ENCODE results near the gene ZFYVE28.

The ZFYVE28 gene

DNA sequence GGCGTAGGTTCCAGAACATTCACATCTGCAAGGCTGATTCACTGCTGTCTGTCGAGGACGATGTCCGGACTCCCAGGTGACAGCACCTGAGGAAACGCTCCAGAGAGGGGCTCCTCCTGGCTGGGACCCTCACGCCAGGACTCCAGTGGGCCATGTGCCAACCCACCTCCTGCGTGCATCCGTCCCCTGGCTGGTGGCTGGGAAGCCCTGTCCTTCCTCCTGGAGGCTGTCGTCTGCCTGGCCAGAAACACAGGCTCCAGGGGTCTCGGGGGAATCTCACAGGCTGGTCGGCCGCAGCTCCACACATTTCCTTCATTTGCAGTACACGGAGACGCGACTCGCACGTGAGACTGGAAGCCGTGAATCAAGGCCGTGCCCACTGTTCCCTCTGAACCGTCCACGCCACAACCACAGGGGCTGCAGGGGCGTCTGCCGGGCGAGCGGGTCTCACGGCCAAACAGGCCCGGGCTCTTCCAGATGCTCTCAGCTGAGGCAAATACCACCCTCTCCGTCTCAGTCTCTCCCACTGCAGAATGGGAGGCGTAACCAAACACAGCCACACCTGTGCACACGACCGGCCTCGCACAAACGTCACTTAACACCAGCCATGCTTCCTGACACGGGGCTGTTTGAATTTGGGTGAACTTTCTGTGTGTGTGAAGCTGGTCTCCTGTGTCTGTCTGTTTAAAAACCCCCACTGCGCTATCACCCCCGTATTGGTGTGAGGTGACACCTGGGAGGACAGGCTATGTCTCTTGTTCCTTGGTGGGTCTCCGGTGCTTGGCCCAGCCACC is 117.8 kb downstream of the ZFYVE28 start:
- TF ChIP-seq, protein P1, sequence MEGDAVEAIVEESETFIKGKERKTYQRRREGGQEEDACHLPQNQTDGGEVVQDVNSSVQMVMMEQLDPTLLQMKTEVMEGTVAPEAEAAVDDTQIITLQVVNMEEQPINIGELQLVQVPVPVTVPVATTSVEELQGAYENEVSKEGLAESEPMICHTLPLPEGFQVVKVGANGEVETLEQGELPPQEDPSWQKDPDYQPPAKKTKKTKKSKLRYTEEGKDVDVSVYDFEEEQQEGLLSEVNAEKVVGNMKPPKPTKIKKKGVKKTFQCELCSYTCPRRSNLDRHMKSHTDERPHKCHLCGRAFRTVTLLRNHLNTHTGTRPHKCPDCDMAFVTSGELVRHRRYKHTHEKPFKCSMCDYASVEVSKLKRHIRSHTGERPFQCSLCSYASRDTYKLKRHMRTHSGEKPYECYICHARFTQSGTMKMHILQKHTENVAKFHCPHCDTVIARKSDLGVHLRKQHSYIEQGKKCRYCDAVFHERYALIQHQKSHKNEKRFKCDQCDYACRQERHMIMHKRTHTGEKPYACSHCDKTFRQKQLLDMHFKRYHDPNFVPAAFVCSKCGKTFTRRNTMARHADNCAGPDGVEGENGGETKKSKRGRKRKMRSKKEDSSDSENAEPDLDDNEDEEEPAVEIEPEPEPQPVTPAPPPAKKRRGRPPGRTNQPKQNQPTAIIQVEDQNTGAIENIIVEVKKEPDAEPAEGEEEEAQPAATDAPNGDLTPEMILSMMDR (IDR thresholded peaks at IDR 0.05; ENCODE audit: control insufficient read depth, extremely low read depth, insufficient read depth), result no peak
- no peak for DNase-seq (ENCODE audit: low read depth)
- no peak overlapping the region for H3K4me3 ChIP-seq (ENCODE audit: low read depth, low read length)

DNA sequence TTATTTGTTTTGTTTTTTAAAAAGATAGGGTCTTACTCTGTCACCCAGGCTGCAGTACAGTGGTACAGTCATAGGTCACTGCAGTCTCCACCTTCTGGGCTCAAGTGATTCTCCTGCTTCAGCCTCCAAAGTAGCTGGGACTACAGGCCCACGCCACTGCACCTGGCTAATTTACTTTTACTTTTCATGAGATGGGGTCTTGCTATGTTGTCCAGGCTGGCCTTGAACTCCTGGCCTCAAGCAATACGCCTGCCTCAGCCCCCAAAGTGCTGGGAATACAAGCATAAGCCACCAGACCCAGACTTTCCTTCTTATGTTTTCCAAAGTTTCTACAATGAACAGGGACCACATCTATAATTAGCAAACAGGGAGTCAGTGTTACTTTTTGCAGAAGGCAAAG is 118.7 kb downstream of the ZFYVE28 start:
- TF ChIP-seq, protein P1 (IDR thresholded peaks at IDR 0.05; ENCODE audit: control insufficient read depth, extremely low read depth, insufficient read depth), result no peak
- no peak for DNase-seq (ENCODE audit: low read depth)
- H3K4me3 ChIP-seq (ENCODE audit: low read depth, low read length), result no peak overlapping the region

DNA sequence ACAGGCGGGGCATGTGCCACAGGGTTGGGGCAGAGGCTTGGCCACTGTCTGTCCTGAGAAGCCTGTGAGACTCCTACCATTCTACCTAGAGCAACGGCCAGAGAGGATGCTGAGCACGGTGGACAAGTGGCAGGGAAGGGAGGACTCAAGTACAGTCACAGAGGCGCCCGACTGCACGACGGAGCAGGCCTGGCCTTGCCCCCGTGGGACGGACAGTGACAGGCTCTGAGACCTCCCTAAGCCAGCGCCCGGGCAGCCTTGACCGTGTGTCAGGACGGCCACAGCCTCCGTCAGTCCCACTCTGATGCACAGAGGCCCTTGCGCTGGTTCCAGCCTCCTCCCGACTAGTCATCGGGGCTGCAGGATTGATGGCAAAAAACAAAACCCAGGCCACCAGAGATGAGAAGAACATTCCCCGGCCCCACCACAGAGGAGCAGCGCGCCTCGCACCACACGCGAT is 119.9 kb downstream of the ZFYVE28 start:
- TF ChIP-seq, protein P1 (IDR thresholded peaks at IDR 0.05; ENCODE audit: control insufficient read depth, extremely low read depth, insufficient read depth), result no peak
- no peak overlapping the region for H3K4me3 ChIP-seq (ENCODE audit: low read depth, low read length)
- DNase-seq (ENCODE audit: low read depth), result no peak

DNA sequence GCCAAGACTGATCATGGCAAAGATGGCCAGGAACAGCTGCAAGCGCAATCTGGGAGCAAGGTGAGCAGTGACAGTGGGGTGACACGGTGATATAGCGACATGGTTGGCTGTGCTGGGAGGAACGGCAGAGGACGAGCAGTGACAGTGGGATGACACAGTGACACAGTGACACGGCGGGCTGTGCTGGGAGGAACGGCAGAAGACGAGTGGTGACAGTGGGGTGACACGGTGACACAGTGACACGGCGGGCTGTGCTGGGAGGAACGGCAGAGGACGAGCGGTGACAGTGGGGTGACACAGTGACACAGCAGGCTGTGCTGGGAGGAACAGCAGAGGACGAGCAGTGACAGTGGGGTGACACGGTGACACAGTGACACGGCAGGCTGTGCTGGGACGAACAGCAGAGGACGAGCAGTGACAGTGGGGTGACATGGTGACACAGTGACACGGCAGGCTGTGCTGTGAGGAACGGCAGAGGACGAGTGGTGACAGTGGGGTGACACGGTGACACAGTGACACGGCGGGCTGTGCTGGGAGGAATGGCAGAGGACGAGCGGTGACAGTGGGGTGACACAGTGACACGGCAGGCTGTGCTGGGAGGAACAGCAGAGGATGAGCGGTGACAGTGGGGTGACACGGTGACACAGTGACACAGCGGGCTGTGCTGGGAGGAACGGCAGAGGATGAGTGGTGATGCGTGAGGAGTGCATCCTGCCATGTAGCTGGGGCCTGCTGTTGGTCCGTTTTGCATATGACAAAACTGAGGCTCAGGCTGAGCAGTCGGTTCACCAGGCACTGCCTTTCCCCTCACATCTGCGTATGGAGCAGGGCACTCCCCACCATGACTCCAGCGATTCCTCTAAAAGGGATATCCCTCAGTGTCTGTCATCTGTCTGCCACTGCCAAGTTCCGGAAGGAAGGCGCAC is 120.6 kb downstream of the ZFYVE28 start:
- H3K4me3 ChIP-seq (ENCODE audit: low read depth, low read length), result no peak overlapping the region
- TF ChIP-seq, protein P1 (IDR thresholded peaks at IDR 0.05; ENCODE audit: control insufficient read depth, extremely low read depth, insufficient read depth), result no peak
- DNase-seq (ENCODE audit: low read depth), result no peak

DNA sequence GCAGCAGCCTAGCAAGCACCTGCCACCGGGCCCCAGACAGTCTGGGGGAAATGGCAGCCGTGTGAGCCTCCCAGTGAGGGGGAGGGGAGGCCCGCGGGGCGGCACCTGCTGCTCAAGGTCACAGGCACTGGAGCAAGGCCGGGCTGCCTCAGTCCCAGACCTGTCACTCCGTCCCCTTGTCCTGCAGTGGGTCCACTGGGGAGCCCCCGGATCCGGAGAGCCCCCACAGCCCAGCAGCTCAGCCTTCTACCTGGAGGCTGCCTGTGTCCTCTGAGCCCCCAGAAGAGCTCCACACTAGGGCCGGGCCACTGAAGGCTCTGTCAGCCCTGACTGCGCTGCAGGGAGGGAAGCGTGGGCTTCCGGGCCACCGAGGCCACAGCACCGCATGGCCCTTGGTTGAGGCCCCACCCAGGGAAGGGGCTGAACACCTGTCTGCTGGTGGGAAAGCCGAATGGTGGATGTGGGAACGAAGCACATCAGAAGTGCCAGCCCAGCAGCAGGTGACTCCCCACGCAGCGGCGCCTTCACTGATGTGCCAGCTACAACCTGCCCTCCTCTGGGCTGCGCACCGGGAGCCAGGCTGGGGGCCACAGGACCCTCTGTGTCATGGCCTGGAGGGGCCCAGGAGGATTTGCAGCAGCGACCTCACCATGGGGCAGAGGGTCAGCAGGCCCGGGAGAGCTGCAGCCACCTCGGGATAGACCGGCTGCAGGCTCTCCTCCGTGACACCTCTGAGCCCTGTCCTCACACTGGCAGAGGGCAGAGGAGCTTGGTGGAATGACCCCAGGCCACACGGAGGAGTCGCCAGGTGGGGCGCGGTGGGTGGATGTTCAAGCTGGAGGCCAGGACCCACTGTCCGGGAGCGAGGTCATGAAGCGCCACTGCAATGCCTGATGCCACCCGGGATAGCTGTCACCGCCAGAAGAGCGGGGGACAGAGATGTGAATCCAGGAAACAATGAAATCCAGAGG is 121.5 kb downstream of the ZFYVE28 start:
- TF ChIP-seq, protein P1 (IDR thresholded peaks at IDR 0.05; ENCODE audit: control insufficient read depth, extremely low read depth, insufficient read depth), result no peak
- no peak for DNase-seq (ENCODE audit: low read depth)
- H3K4me3 ChIP-seq (ENCODE audit: low read depth, low read length), result no peak overlapping the region

DNA sequence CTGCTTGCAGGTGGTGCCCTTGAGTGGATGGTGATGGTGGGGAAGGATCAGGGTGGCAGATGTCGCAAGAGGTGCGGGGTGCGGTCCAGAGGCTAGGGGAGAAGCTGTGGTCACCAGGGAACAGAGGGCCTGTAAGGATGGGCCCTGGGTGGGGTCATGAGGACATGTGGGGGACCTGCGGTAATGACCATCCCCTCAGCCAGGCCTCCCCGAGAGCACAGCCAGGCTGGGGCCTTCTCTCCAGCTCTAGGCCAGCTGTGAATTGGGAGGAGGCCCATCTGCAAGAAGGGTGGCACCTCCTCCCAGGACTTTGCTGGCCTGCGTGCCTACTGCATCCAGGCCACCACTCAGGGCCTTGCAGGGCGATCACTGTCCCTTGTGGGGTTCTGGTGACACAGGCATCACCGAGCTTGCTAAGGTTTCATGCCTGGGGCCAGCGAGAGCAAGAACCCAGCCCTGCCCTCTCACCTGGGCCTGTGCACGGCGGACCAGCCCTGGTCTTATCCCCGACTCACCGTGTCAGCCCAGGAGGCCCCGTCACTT is 122.5 kb downstream of the ZFYVE28 start:
- TF ChIP-seq, protein P1 (IDR thresholded peaks at IDR 0.05; ENCODE audit: control insufficient read depth, extremely low read depth, insufficient read depth), result no peak
- no peak overlapping the region for H3K4me3 ChIP-seq (ENCODE audit: low read depth, low read length)
- DNase-seq (ENCODE audit: low read depth), result no peak

All from LNCaP clone FGC (cell line).